Karpas-422 (cell line): ENCODE data around the gene PHC1. TPM values are rescaled to one million over a fixed set of nuclear protein-coding genes. Genes with fewer than 3 reads are reported as not detected.
A peak's percentile ranks its signal among the peaks of the same experiment; 100 is the strongest.

Experiments used
- DNase-seq: peaks from one replicate; pipeline ENCODE4 v3.0.0-alpha.2; 2015
- H2AFZ ChIP-seq: fragments of 200-600 bp; sonication (generic); 2 replicates; pipeline ENCODE4 v1.6.1; 2014; ENCODE audit warnings: antibody characterized with exemption, low read length, mixed read lengths
- H3K27ac ChIP-seq: fragments of 200-600 bp; sonication (generic); 2 replicates; pipeline ENCODE4 v1.5.1; 2014; ENCODE audit warnings: mild to moderate bottlenecking, low read length, moderate library complexity
- H3K27me3 ChIP-seq: fragments of 200-600 bp; sonication (generic); 2 replicates; pipeline ENCODE4 v1.6.1; 2014; ENCODE audit warnings: low read length, mixed read lengths
- H3K36me3 ChIP-seq: fragments of 200-600 bp; sonication (generic); 2 replicates; pipeline ENCODE4 v1.6.1; 2014; ENCODE audit warnings: low read length, mixed read lengths; ENCODE audit not compliant: insufficient read depth
- H3K4me1 ChIP-seq: fragments of 200-600 bp; sonication (generic); 2 replicates; pipeline ENCODE4 v1.6.1; 2014; ENCODE audit warnings: mild to moderate bottlenecking, low read length, mixed read lengths
- H3K4me2 ChIP-seq: fragments of 200-600 bp; sonication (generic); 2 replicates; pipeline ENCODE4 v1.6.1; 2014; ENCODE audit warnings: low read length, low read depth, mild to moderate bottlenecking; ENCODE audit not compliant: poor library complexity, severe bottlenecking
- H3K4me3 ChIP-seq: fragments of 200-600 bp; sonication (generic); 2 replicates; pipeline ENCODE4 v1.5.1; 2014; ENCODE audit warnings: mild to moderate bottlenecking, antibody characterized with exemption, low read length, mixed read lengths
- H3K79me2 ChIP-seq: fragments of 200-600 bp; sonication (generic); 2 replicates; pipeline ENCODE4 v1.6.1; 2014; ENCODE audit warnings: mild to moderate bottlenecking, low read length, mixed read lengths
- H3K9ac ChIP-seq: fragments of 200-600 bp; sonication (generic); 2 replicates; pipeline ENCODE4 v1.6.0; 2014; ENCODE audit warnings: low read length
- H3K9me2 ChIP-seq: fragments of 200-600 bp; sonication (generic), shearing (Covaris generic); replicated peaks from 2 replicates; pipeline ENCODE4 v1.6.0; 2014; ENCODE audit warnings: mild to moderate bottlenecking, low read length, moderate library complexity; ENCODE audit not compliant: insufficient read depth
- H3K9me3 ChIP-seq: fragments of 300-700, 200-600 bp; sonication (generic); 2 replicates; pipeline ENCODE4 v1.6.1; 2014; ENCODE audit warnings: low read length, mixed read lengths
- H4K20me1 ChIP-seq: fragments of 200-600 bp; sonication (generic); 2 replicates; pipeline ENCODE4 v1.6.1; 2014; ENCODE audit warnings: mild to moderate bottlenecking, antibody characterized with exemption, low read length, low read depth; ENCODE audit not compliant: insufficient read depth
- total RNA-seq: library from RNA; depleted of rRNA; stranded (reverse); fragments of >200 nt; shearing (Covaris generic); gene quantifications from 2 replicates; pipeline ENCODE4 v1.2.3, GENCODE V29; 2014; ENCODE audit warnings: low replicate concordance

Gene PHC1
- total RNA-seq, 1 experiment from 2014 or later = 26.2 TPM

DNA sequence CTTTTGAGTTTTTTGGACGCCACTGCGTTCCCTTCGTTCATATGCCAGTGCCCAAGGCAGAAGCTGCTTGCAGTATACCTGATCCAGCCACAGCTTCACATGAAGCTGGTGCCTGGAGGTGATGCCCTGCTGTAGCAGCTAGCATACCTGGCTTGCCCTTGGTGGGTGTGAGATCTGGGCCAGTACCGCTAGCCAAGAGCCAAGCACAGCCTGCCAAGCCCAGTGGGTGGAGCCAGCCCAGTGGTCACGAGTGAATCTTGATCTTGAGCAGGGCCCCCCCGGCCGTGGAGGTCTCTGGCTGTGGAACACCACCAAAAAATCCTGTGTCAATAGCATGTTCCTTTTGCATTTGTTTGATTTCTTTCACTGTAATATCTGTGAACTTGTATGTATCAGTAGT lies 42.5 kb downstream of the PHC1 start:
- no peaks in the 10 kb centered on the region for H3K4me1 ChIP-seq
- no peak overlapping the region for H3K4me3 ChIP-seq
- no peaks in the 10 kb centered on the region for H3K9me3 ChIP-seq
- H3K9ac ChIP-seq = no peak overlapping the region
- H3K36me3 ChIP-seq = peaks cover 32% of the 10 kb centered on the region
- no peak overlapping the region for H3K27ac ChIP-seq
- H3K9me2 ChIP-seq = no peaks in the 10 kb centered on the region
- no peak for DNase-seq
- no peak overlapping the region for H3K4me2 ChIP-seq
- no peaks in the 10 kb centered on the region for H4K20me1 ChIP-seq
- H3K79me2 ChIP-seq = peaks cover 32% of the 10 kb centered on the region
- H3K27me3 ChIP-seq = no peaks in the 10 kb centered on the region
- H2AFZ ChIP-seq = no peak overlapping the region

DNA sequence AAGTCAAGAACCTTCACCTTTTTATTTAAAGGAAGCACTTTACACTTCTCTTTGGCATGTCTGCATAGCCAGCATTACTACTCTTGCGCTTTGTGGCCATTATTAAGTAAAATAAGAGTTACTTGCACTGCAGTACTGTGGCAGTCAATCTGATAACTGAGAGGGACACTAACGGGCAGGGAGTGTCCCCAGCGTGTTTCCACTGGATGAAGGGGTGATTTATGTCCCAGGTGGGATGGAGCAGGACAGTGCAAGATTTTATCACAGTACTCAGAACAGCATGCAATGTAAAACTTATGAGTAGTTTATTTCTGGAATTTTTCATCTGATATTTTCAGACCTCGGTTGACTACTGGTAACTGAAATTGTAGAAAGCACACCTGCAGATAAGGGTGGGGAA lies 43.3 kb downstream of the PHC1 start:
- Histone ChIP-seq H2AFZ (no peak overlapping the region), H3K9ac (no peak overlapping the region), H3K36me3 (peaks cover 34% of the 10 kb centered on the region), H3K9me3 (no peaks in the 10 kb centered on the region), H3K27me3 (no peaks in the 10 kb centered on the region), H3K9me2 (no peaks in the 10 kb centered on the region), H3K27ac (no peak overlapping the region), H3K4me2 (no peak overlapping the region), H3K4me3 (no peak overlapping the region), H4K20me1 (no peaks in the 10 kb centered on the region), H3K79me2 (peaks cover 24% of the 10 kb centered on the region), H3K4me1 (no peaks in the 10 kb centered on the region)
- no peak for DNase-seq

- H4K20me1 ChIP-seq = no peaks in the 10 kb centered on the region
- H2AFZ ChIP-seq = no peak overlapping the region
- no peak for DNase-seq
- no peaks in the 10 kb centered on the region for H3K9me3 ChIP-seq
- no peak overlapping the region for H3K4me3 ChIP-seq
- H3K4me2 ChIP-seq = no peak overlapping the region
- H3K27ac ChIP-seq = no peak overlapping the region
- H3K9me2 ChIP-seq = no peaks in the 10 kb centered on the region
- no peaks in the 10 kb centered on the region for H3K4me1 ChIP-seq
- peaks cover 29% of the 10 kb centered on the region for H3K36me3 ChIP-seq
- no peak overlapping the region for H3K9ac ChIP-seq
- peaks cover 19% of the 10 kb centered on the region for H3K79me2 ChIP-seq
- no peaks in the 10 kb centered on the region for H3K27me3 ChIP-seq
Measured at GRCh38 chr12:8958066-8958465, 43.8 kb downstream of the PHC1 start.

GRCh38 chr12:8960176-8960575 lies 45.9 kb downstream of the PHC1 start:
- H3K36me3 ChIP-seq = peaks cover 22% of the 10 kb centered on the region
- peaks cover 16% of the 10 kb centered on the region for H3K79me2 ChIP-seq
- H3K27ac ChIP-seq = no peak overlapping the region

GRCh38 chr12:8968761-8969160 lies 54.5 kb downstream of the PHC1 start:
- H3K79me2 ChIP-seq = no peaks in the 10 kb centered on the region
- no peaks in the 10 kb centered on the region for H4K20me1 ChIP-seq
- H3K4me1 ChIP-seq = no peaks in the 10 kb centered on the region
- H3K9me3 ChIP-seq = peaks cover 12% of the 10 kb centered on the region
- H3K4me3 ChIP-seq = no peak overlapping the region
- no peak overlapping the region for H3K9ac ChIP-seq
- H3K27me3 ChIP-seq = no peaks in the 10 kb centered on the region
- H2AFZ ChIP-seq = no peak overlapping the region
- no peaks in the 10 kb centered on the region for H3K9me2 ChIP-seq
- H3K36me3 ChIP-seq = no peaks in the 10 kb centered on the region
- H3K27ac ChIP-seq = no peak overlapping the region
- H3K4me2 ChIP-seq = no peak overlapping the region
- no peak for DNase-seq

More at GRCh38 chr12:8960176-8960575, 45.9 kb downstream of the PHC1 start:
- H3K9me2 ChIP-seq = no peaks in the 10 kb centered on the region
- no peak overlapping the region for H3K4me3 ChIP-seq
- H3K27me3 ChIP-seq = no peaks in the 10 kb centered on the region
- H3K9me3 ChIP-seq = no peaks in the 10 kb centered on the region
- no peak overlapping the region for H2AFZ ChIP-seq
- H3K4me1 ChIP-seq = no peaks in the 10 kb centered on the region
- H3K9ac ChIP-seq = no peak overlapping the region
- no peak for DNase-seq
- H4K20me1 ChIP-seq = no peaks in the 10 kb centered on the region
- H3K4me2 ChIP-seq = no peak overlapping the region

DNA sequence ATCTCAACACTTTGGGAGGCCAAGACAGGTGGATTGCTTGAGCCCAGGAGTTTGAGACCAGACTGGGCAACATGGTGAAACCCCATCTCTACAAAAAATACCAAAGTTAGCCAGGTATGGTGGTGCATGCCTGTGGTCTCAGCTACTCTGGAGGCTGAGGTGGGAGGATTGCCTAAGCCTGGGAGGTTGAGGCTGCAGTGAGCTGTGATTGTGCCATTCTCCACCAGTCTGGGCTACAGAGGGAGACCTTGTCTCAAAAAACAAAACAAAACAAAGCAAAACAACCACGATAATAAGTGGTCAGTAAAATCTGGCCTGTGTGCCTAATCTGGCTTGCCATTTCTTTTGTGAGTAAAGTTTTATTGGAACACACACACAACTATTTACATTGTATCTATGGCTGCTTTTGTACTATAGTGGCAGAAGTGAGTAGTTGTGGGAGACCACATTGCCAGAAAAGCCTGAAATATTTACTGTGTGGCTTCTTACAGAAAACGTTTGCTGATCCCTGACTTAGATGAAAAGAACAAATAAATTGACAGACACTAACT lies 55.6 kb downstream of the PHC1 start:
- H3K9me2 ChIP-seq = no peaks in the 10 kb centered on the region
- no peak overlapping the region for H3K27ac ChIP-seq
- no peaks in the 10 kb centered on the region for H3K79me2 ChIP-seq
- no peaks in the 10 kb centered on the region for H3K27me3 ChIP-seq
- no peaks in the 10 kb centered on the region for H3K4me1 ChIP-seq
- no peak overlapping the region for H3K4me2 ChIP-seq
- H3K36me3 ChIP-seq = no peaks in the 10 kb centered on the region
- H3K4me3 ChIP-seq = no peak overlapping the region
- no peak overlapping the region for H3K9ac ChIP-seq
- peaks cover 12% of the 10 kb centered on the region for H3K9me3 ChIP-seq
- no peak for DNase-seq
- peak overlapping the region; percentile 7; the same call in 1 of the 2 replicates for H2AFZ ChIP-seq
- H4K20me1 ChIP-seq = no peaks in the 10 kb centered on the region

DNA sequence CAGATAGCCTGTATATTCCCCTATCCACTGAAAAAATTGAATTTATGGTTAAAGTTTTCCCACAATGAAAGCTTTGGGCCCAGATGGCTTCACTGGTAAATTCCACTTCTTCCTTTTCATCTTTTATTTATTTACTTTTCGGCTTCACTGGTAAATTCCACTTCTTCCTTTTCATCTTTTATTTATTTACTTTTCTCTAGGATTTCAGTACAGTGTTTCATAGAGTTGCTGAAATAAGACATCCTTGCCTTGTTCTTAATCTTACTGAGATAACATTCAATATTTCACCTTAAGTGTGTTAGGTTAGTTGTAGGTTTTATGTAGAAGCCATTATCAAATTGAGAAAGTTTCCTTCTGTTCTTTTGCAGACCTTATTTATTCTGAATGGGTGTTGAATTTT lies 56.1 kb downstream of the PHC1 start:
- Histone ChIP-seq H3K27me3 (no peaks in the 10 kb centered on the region), H3K27ac (no peak overlapping the region), H3K9me3 (peaks cover 12% of the 10 kb centered on the region), H3K4me3 (no peak overlapping the region), H3K9ac (no peak overlapping the region), H3K9me2 (no peaks in the 10 kb centered on the region), H3K79me2 (no peaks in the 10 kb centered on the region), H3K4me1 (no peaks in the 10 kb centered on the region), H3K36me3 (no peaks in the 10 kb centered on the region), H2AFZ (peak overlapping the region; percentile 7; the same call in 1 of the 2 replicates), H4K20me1 (no peaks in the 10 kb centered on the region), H3K4me2 (no peak overlapping the region)
- no peak for DNase-seq

- Histone ChIP-seq H3K4me1 (no peaks in the 10 kb centered on the region), H3K27me3 (no peaks in the 10 kb centered on the region), H3K27ac (no peak overlapping the region), H3K36me3 (no peaks in the 10 kb centered on the region), H3K9me3 (peaks cover 3% of the 10 kb centered on the region), H3K79me2 (peaks cover 7% of the 10 kb centered on the region; the same call in 1 of the 2 replicates), H3K9ac (no peak overlapping the region), H3K4me3 (no peak overlapping the region), H3K9me2 (no peaks in the 10 kb centered on the region), H2AFZ (no peak overlapping the region), H3K4me2 (no peak overlapping the region), H4K20me1 (no peaks in the 10 kb centered on the region)
- no peak for DNase-seq
Measured at GRCh38 chr12:8980137-8980536, 65.8 kb downstream of the PHC1 start.
